EH (cell line): Measurements from ENCODE around the gene SYNE1.
A peak's percentile ranks its signal among the peaks of the same experiment; 100 is the strongest.
"Not testable (repeated sequence)": the region's sequence is repeated elsewhere in the genome, so short reads cannot be mapped to it uniquely, and the experiment has no call there.

Experiments
- DNase-seq: peaks from one replicate; pipeline ENCODE4 v3.0.0-alpha.2; 2015; ENCODE audit warnings: low read depth

Gene SYNE1

GRCh38 chr6:152098683-152099082, 538.5 kb downstream of the SYNE1 start:
- DNase-seq: no peak

- peak; percentile 88 for DNase-seq
These were observed 540.2 kb downstream of the SYNE1 start for GRCh38 chr6:152096863-152097496.

- DNase-seq: peak; percentile 100
These were observed 542.1 kb downstream of the SYNE1 start for GRCh38 chr6:152094992-152095592.

GRCh38 chr6:152094276-152094675, 542.9 kb downstream of the SYNE1 start:
- no peak for DNase-seq

- DNase-seq: no peak
These were observed 543.5 kb downstream of the SYNE1 start for GRCh38 chr6:152093711-152094110.

GRCh38 chr6:152091851-152092341, 545.3 kb downstream of the SYNE1 start:
- peak; percentile 84 for DNase-seq

GRCh38 chr6:152091201-152091600, 546.0 kb downstream of the SYNE1 start:
- DNase-seq: no peak

- DNase-seq: peak; percentile 95
These were observed 547.2 kb downstream of the SYNE1 start for GRCh38 chr6:152089992-152090391.

- peak; percentile 39 for DNase-seq
These were observed 549.5 kb downstream of the SYNE1 start for GRCh38 chr6:152087701-152088100.

GRCh38 chr6:152087096-152087495, 550.1 kb downstream of the SYNE1 start:
- peak; percentile 60 for DNase-seq

GRCh38 chr6:152086223-152086873, 550.8 kb downstream of the SYNE1 start:
- DNase-seq: no peak

- peak; percentile 32 for DNase-seq
These were observed 551.7 kb downstream of the SYNE1 start for GRCh38 chr6:152085451-152085921.

GRCh38 chr6:152078804-152079203, 558.4 kb downstream of the SYNE1 start:
- DNase-seq: no peak

- no peak for DNase-seq
These were observed 559.2 kb downstream of the SYNE1 start for GRCh38 chr6:152078001-152078400.

- not testable (repeated sequence) for DNase-seq
These were observed 560.9 kb downstream of the SYNE1 start for GRCh38 chr6:152076242-152076641.

- no peak for DNase-seq
These were observed 565.3 kb downstream of the SYNE1 start for GRCh38 chr6:152071843-152072242.
